GM21447 (cell line): ENCODE measurements around the gene KLHL3.

Experiments used
- ATAC-seq: cut with Tn5 transposase; IDR thresholded peaks from one replicate; pipeline ENCODE4 v1.9.1; 2021; ENCODE audit not compliant: unreplicated experiment

Gene KLHL3

GRCh38 chr5:137710086-137710485, 25.8 kb downstream of the KLHL3 start:
- no peak for ATAC-seq

- ATAC-seq: no peak
Measured at GRCh38 chr5:137708796-137709559, 26.9 kb downstream of the KLHL3 start.

- no peak for ATAC-seq
Measured at GRCh38 chr5:137708062-137708461, 27.8 kb downstream of the KLHL3 start.

GRCh38 chr5:137706841-137707240, 29.0 kb downstream of the KLHL3 start:
- no peak for ATAC-seq

GRCh38 chr5:137705106-137705505, 30.8 kb downstream of the KLHL3 start:
- ATAC-seq: no peak

GRCh38 chr5:137703565-137703964, 32.3 kb downstream of the KLHL3 start:
- ATAC-seq: no peak

- ATAC-seq: no peak
Measured at GRCh38 chr5:137700282-137700680, 35.6 kb downstream of the KLHL3 start.

GRCh38 chr5:137699336-137700281, 36.3 kb downstream of the KLHL3 start:
- ATAC-seq: no peak

- ATAC-seq: no peak
Measured at GRCh38 chr5:137696481-137696880, 39.4 kb downstream of the KLHL3 start.

GRCh38 chr5:137695651-137696428, 40.0 kb downstream of the KLHL3 start:
- no peak for ATAC-seq

- no peak for ATAC-seq
Measured at GRCh38 chr5:137693951-137694721, 41.8 kb downstream of the KLHL3 start.

- no peak for ATAC-seq
Measured at GRCh38 chr5:137693307-137693950, 42.5 kb downstream of the KLHL3 start.

GRCh38 chr5:137689306-137689705, 46.6 kb downstream of the KLHL3 start:
- no peak for ATAC-seq

GRCh38 chr5:137688210-137688840, 47.6 kb downstream of the KLHL3 start:
- no peak for ATAC-seq

- no peak for ATAC-seq
Measured at GRCh38 chr5:137684761-137685160, 51.1 kb downstream of the KLHL3 start.

GRCh38 chr5:137681191-137681590, 54.7 kb downstream of the KLHL3 start:
- no peak for ATAC-seq

GRCh38 chr5:137679910-137680309, 56.0 kb downstream of the KLHL3 start:
- ATAC-seq: no peak

- ATAC-seq: no peak
Measured at GRCh38 chr5:137679195-137679594, 56.7 kb downstream of the KLHL3 start.

- no peak for ATAC-seq
Measured at GRCh38 chr5:137672881-137673280, 63.0 kb downstream of the KLHL3 start.

- ATAC-seq: no peak
Measured at GRCh38 chr5:137672001-137672400, 63.9 kb downstream of the KLHL3 start.
